ENCODE measurements around the gene ZNF507.

The ZNF507 gene

DNA sequence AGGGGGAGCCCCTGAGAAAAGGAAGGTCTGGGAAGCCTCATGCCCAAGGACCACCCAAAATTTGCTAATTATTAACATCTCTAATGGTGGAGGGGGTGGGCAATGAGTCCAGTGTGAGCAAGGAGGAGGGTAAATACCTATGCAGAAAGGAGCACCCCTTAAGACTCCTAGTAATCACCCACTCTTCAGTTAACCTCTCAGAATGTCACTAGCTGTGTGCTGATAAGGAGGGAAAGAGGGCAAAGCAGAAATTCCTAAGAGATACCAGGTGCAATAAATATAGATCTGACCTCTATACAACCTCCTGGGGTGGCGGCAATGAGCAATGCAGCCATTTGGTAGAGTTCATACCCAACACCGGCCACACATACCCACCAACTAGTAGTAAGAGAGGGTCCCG lies 47.5 kb downstream of the ZNF507 start:
- DNase-seq (ENCODE audit: low spot score): no peak
- TF ChIP-seq, protein P1, sequence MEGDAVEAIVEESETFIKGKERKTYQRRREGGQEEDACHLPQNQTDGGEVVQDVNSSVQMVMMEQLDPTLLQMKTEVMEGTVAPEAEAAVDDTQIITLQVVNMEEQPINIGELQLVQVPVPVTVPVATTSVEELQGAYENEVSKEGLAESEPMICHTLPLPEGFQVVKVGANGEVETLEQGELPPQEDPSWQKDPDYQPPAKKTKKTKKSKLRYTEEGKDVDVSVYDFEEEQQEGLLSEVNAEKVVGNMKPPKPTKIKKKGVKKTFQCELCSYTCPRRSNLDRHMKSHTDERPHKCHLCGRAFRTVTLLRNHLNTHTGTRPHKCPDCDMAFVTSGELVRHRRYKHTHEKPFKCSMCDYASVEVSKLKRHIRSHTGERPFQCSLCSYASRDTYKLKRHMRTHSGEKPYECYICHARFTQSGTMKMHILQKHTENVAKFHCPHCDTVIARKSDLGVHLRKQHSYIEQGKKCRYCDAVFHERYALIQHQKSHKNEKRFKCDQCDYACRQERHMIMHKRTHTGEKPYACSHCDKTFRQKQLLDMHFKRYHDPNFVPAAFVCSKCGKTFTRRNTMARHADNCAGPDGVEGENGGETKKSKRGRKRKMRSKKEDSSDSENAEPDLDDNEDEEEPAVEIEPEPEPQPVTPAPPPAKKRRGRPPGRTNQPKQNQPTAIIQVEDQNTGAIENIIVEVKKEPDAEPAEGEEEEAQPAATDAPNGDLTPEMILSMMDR (IDR thresholded peaks at IDR 0.05; ENCODE audit: borderline replicate concordance, control extremely low read depth, extremely low read depth, insufficient read depth, missing control alignments): no peak
- in situ Hi-C loops (cut with MboI; ENCODE audit: low sequenced_read_pairs, unreplicated experiment): no loop called here

DNA sequence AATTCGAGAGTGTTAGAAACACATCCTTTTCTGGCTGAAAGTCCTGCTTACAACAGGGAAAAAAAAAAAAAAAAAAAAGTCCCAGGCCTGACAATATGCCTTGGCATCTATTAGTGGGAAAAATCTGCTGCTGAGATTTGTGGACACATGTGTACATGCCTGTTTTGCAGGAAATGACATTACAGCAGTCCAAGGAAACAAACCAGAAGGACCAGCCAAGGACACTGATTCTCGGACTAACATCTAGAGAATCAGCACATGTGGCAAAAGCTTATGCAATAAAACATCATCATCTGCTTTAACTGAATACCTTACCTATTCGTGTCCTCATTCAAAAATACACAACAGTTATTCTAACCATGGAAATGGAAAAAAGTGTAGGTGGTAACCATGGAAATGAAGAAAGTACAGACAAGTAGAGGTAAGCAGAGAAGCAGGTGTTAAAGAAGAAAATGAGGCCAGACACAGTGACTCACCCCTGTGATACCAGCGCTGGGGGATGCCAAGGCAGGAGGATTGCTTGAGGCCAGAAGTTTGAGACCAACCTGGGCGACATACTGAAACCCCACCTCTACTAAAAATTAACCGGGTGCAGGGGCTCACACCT lies 50.7 kb downstream of the ZNF507 start:
- DNase-seq (ENCODE audit: low spot score): no peak
- TF ChIP-seq, protein P1 (IDR thresholded peaks at IDR 0.05; ENCODE audit: borderline replicate concordance, control extremely low read depth, extremely low read depth, insufficient read depth, missing control alignments): no peak
- in situ Hi-C loops (cut with MboI; ENCODE audit: low sequenced_read_pairs, unreplicated experiment): no loop called here

DNA sequence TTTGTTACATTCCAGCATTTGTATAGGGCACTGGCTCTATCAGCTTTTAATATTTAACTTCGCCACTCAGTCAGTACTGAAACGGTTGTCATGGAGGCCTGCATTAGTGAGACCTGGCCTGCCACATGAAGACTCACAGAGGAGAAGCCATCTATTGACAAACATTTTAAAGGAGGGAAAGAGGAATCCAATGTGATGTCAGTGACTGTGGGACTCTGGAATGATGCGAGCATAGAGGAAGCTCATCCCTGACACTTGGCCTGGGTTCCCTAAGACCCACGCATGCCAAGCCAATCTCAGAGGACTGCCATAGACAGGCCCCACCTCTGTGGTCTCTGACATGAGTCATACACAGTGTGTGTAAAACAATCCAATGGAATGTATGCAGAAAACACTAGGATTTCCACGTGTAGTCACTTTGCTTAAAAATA lies 52.3 kb downstream of the ZNF507 start:
- in situ Hi-C loops (cut with MboI; ENCODE audit: low sequenced_read_pairs, unreplicated experiment): no loop called here
- TF ChIP-seq, protein P1 (IDR thresholded peaks at IDR 0.05; ENCODE audit: borderline replicate concordance, control extremely low read depth, extremely low read depth, insufficient read depth, missing control alignments): no peak
- no peak for DNase-seq (ENCODE audit: low spot score)

DNA sequence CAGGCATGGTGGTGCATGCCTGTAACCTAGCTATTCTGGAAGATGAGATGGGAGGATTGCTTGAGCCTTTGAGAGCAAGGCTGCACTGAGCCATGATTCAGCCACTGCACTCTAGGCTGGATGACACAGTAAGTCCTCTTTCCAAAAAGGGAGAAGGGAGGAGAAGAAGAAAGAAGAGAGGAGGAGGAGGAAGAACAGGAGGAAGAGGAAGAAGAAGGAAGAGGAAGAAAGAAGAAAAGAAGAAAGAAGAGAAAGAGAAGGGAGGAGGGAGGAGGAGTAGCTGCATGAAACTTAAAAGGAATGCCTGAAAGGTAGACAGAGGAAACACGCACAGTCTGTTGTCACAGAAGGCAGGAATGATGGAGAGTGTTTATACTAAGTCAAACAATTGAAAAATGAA lies 56.6 kb downstream of the ZNF507 start:
- TF ChIP-seq, protein P1 (IDR thresholded peaks at IDR 0.05; ENCODE audit: borderline replicate concordance, control extremely low read depth, extremely low read depth, insufficient read depth, missing control alignments): no peak
- DNase-seq (ENCODE audit: low spot score): no peak
- in situ Hi-C loops (cut with MboI; ENCODE audit: low sequenced_read_pairs, unreplicated experiment): no loop called here

DNA sequence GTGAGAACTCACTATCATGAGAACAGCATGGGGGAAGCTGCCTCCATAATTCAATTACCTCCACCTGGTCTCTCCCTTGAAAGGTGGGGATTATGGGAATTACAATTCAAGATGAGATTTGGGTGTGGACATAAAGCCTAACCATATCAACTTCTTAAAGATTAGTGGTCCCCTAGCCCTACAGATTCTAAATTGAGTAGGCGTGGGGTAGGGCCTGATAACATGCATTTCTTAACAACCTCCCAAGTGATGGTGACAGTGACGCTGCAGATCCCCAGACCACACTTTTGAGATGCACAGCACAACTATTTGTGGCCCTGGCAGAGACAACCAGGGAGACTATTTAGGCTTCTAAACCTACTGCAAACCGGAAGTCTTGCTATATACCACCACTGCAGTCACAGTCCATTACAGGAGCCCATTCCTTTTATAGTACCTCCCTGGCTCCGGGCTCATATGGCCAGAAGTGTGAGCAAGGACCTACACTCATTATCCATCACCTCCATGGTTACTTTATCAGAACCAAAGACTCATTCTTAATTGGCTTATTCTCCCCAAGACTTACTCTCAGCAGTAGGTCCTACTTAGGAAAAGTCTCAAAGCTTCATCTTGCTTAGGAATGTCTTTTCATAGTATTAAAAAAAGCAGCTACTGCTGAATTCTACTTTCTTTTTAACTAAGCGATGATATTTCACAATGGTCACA lies 58.0 kb downstream of the ZNF507 start:
- TF ChIP-seq, protein P1 (IDR thresholded peaks at IDR 0.05; ENCODE audit: borderline replicate concordance, control extremely low read depth, extremely low read depth, insufficient read depth, missing control alignments): no peak
- no peak for DNase-seq (ENCODE audit: low spot score)
- in situ Hi-C loops (cut with MboI; ENCODE audit: low sequenced_read_pairs, unreplicated experiment): no loop called here

DNA sequence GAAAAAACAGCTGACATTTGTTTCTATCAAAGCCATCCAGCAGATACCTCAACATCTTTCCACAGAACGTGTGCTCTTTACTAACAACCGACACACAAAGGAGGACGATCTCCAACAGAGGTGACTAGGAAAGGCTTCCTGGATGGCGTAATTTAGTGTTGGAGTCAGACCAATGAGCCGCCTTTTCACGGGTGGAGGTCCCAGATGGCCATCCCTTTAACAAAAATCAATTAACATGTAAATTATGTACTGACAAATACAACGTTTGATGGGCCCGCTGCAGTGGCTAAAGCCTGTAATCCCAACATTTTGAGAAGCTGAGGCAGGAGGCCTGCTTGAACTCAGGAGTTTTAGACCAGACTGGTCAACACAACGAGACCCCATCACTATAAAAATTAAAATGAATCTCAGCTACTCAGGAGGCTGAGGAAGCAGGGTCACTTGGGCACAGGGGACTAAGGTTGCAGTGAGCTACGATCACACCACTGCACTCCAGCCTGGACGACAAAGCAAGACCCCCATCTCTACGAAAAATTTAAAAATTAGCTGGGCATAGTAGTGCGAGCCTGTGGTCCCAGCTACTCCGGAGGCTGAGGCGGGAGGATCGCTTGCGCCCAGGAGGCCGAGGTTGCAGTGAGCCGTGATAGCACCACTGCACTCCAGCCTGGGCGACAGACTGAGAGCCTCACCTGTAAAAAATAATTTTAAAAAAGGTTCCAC lies 59.0 kb downstream of the ZNF507 start:
- DNase-seq (ENCODE audit: low spot score): no peak
- TF ChIP-seq, protein P1 (IDR thresholded peaks at IDR 0.05; ENCODE audit: borderline replicate concordance, control extremely low read depth, extremely low read depth, insufficient read depth, missing control alignments): no peak
- in situ Hi-C loops (cut with MboI; ENCODE audit: low sequenced_read_pairs, unreplicated experiment): no loop called here
